SK-N-SH (cell line): ENCODE measurements around the gene GRIA1.

Experiments used
- CTCF ChIP-seq: fragments of 200-600 bp; sonication (generic); IDR thresholded peaks from 2 replicates; pipeline ENCODE4 v1.6.1; 2017; ENCODE audit warnings: antibody characterized with exemption, mild to moderate bottlenecking, moderate library complexity
- EP300 ChIP-seq, 2 experiments: IDR thresholded peaks; 2 replicates each; pipeline versions ENCODE4 v1.4.0 to v1.6.1; 2012; ENCODE audit warnings: borderline replicate concordance in 1 of 2, low read depth in 1 of 2, low read length in 1 of 2
- GABPA ChIP-seq: IDR thresholded peaks from 2 replicates; pipeline ENCODE4 v1.4.0; 2012; ENCODE audit warnings: low read depth, mild to moderate bottlenecking
- MXI1 ChIP-seq: IDR thresholded peaks from 2 replicates; pipeline ENCODE4 v1.6.1; 2012; ENCODE audit warnings: mild to moderate bottlenecking, low read depth, low read length, improper control_type of control experiment
- NFIC ChIP-seq: IDR thresholded peaks from 2 replicates; pipeline ENCODE4 v1.4.0; 2012; ENCODE audit warnings: borderline replicate concordance
- NRF1 ChIP-seq: IDR thresholded peaks from 2 replicates; pipeline ENCODE4 v1.6.1; 2012; ENCODE audit warnings: low read depth, mild to moderate bottlenecking, low read length
- REST ChIP-seq: IDR thresholded peaks from 2 replicates; pipeline ENCODE4 v1.6.1; 2012; ENCODE audit warnings: mild to moderate bottlenecking, low read depth, low read length, moderate library complexity
- RXRA ChIP-seq: IDR thresholded peaks from 2 replicates; pipeline ENCODE4 v1.4.0; 2012; ENCODE audit warnings: low read depth, mild to moderate bottlenecking, borderline replicate concordance
- SIN3A ChIP-seq: IDR thresholded peaks from 2 replicates; pipeline ENCODE4 v1.6.1; 2012; ENCODE audit warnings: low read depth, mild to moderate bottlenecking, low read length, moderate library complexity, borderline replicate concordance
- SMC3 ChIP-seq: IDR thresholded peaks from 2 replicates; pipeline ENCODE4 v1.6.1; 2012; ENCODE audit warnings: low read depth, low read length, improper control_type of control experiment

DNA sequence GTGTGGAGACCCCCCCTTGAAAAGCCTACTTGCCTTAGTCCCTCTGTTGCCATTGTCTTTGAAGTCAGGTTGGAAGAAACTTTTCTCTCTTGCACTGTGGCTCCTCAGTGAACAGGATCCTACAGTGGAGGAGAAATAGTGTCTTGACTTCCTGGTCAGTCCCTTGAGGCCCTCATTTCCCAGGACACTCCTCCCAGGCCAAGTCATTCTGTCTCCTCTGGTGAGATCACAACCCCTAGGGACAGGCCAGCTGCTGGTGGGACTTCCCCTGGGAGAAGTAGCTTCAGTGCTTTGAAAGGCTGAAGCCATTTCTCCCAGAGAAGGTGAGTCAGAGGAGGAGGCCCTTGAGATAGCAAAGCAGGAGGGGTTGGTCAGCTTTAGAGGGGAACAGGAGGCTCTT, 10.1 kb upstream of the GRIA1 start:
- no peak for TF ChIP-seq NRF1
- TF ChIP-seq REST, result no peak
- TF ChIP-seq CTCF, result no peak
- no peak for TF ChIP-seq MXI1
- TF ChIP-seq NFIC, result no peak
- TF ChIP-seq RXRA, result no peak
- no peak for TF ChIP-seq SMC3
- TF ChIP-seq GABPA, result no peak
- no peak for TF ChIP-seq EP300 (IDR thresholded peaks at IDR 0.05; ENCODE audit: borderline replicate concordance in 1 of 2, low read depth in 1 of 2, low read length in 1 of 2)
- no peak for TF ChIP-seq SIN3A
